Thoracic aorta (tissue), 2 donors: ENCODE results near the gene IL12RB2. TPM values are rescaled to one million over a fixed set of nuclear protein-coding genes. Genes with fewer than 3 reads are reported as not detected.
"Not testable (repeated sequence)": the region's sequence is repeated elsewhere in the genome, so short reads cannot be mapped to it uniquely, and the experiment has no call there.

Experiments
- ATAC-seq: fragments of 150-250 bp; one replicate; pipeline ENCODE4 v1.8.0; 2017; ENCODE audit warnings: low read depth; ENCODE audit not compliant: insufficient number of reproducible peaks, low FRiP score
- DNase-seq: peaks from one replicate; pipeline ENCODE4 v3.0.0-alpha.2; 2020; ENCODE audit warnings: low spot score
- H3K27ac ChIP-seq, 2 donors: fragments of 200-600 bp; sonication (generic); 1 replicate in 1 of 2; 2 replicates in 1 of 2; pipeline ENCODE4 v1.5.1; 2016; ENCODE audit warnings: mild to moderate bottlenecking in 2 of 2, moderate library complexity in 2 of 2
- H3K27me3 ChIP-seq: fragments of 200-600 bp; sonication (generic); replicated peaks from 2 replicates; pipeline ENCODE4 v1.6.0; 2016; ENCODE audit warnings: mild to moderate bottlenecking; ENCODE audit not compliant: insufficient read depth
- H3K36me3 ChIP-seq: fragments of 200-600 bp; sonication (generic); one replicate; pipeline ENCODE4 v1.5.1; 2016
- H3K4me1 ChIP-seq, 2 donors: fragments of 200-600 bp; sonication (generic); 1 replicate in 1 of 2; 2 replicates in 1 of 2; pipeline versions ENCODE4 v1.5.1 to v1.6.0; 2016; ENCODE audit warnings: low read depth in 2 of 2, mild to moderate bottlenecking in 1 of 2; ENCODE audit not compliant: control insufficient read depth in 1 of 2
- H3K4me3 ChIP-seq: fragments of 200-600 bp; sonication (generic); 2 replicates; pipeline ENCODE4 v1.5.1; 2016; ENCODE audit warnings: mild to moderate bottlenecking
- H3K9me3 ChIP-seq: fragments of 200-600 bp; sonication (generic); 2 replicates; pipeline ENCODE4 v1.5.1; 2016
- CTCF ChIP-seq: fragments of 200-600 bp; sonication (generic); IDR thresholded peaks from one replicate; pipeline ENCODE4 v1.5.1; 2019; ENCODE audit warnings: antibody characterized with exemption
- total RNA-seq, 2 donors: library from RNA; depleted of rRNA; stranded (reverse); fragments of >200 nt; gene quantifications; one replicate each; pipeline versions ENCODE4 v1.1.0 to v1.2.3, GENCODE V29; 2016

Gene IL12RB2
- total RNA-seq, 2 donors from 2014 or later = 3.1 to 3.5 TPM

- no peak for DNase-seq
- H3K36me3 ChIP-seq = no peaks in the 10 kb centered on the region
- peak overlapping the region; percentile 52 for H3K4me3 ChIP-seq
- peaks cover 0 to 20% of the 10 kb centered on the region in 2 donors for H3K4me1 ChIP-seq
- no peak for TF ChIP-seq CTCF
- no peaks in the 10 kb centered on the region for H3K9me3 ChIP-seq
- H3K27me3 ChIP-seq = no peaks in the 10 kb centered on the region
- peak; percentile 22 for ATAC-seq
- H3K27ac ChIP-seq = peak overlapping the region in 1 of 2 donors; percentile 8
These were observed 85.6 kb downstream of the IL12RB2 start for GRCh38 chr1:67393240-67393639.

- no peaks in the 10 kb centered on the region for H3K36me3 ChIP-seq
- peak overlapping the region; percentile 52 for H3K4me3 ChIP-seq
- DNase-seq = no peak
- ATAC-seq = no peak
- no peak for TF ChIP-seq CTCF
- H3K4me1 ChIP-seq = peaks cover 0 to 20% of the 10 kb centered on the region in 2 donors
- no peaks in the 10 kb centered on the region for H3K9me3 ChIP-seq
- peak overlapping the region in 1 of 2 donors; percentile 8 for H3K27ac ChIP-seq
- no peaks in the 10 kb centered on the region for H3K27me3 ChIP-seq
These were observed 86.1 kb downstream of the IL12RB2 start for GRCh38 chr1:67393737-67394136.

- no peak for DNase-seq
- no peak for ATAC-seq
- TF ChIP-seq CTCF = no peak
These were observed 86.9 kb downstream of the IL12RB2 start for GRCh38 chr1:67394548-67394947.

GRCh38 chr1:67399199-67399993 lies 91.7 kb downstream of the IL12RB2 start:
- H3K4me3 ChIP-seq = no peak overlapping the region
- ATAC-seq (no peak), DNase-seq (no peak)

More at GRCh38 chr1:67394548-67394947, 86.9 kb downstream of the IL12RB2 start:
- Histone ChIP-seq H3K9me3 (no peaks in the 10 kb centered on the region), H3K4me3 (no peak overlapping the region), H3K27me3 (no peaks in the 10 kb centered on the region), H3K36me3 (no peaks in the 10 kb centered on the region), H3K27ac (no peak overlapping the region), H3K4me1 (peaks cover 0 to 20% of the 10 kb centered on the region in 2 donors)

GRCh38 chr1:67400029-67400786 lies 92.5 kb downstream of the IL12RB2 start:
- not testable (repeated sequence) for H3K9me3 ChIP-seq, ATAC-seq, H3K27ac ChIP-seq, H3K36me3 ChIP-seq, H3K4me3 ChIP-seq, DNase-seq, H3K4me1 ChIP-seq, H3K27me3 ChIP-seq

More at GRCh38 chr1:67399199-67399993, 91.7 kb downstream of the IL12RB2 start:
- H3K9me3 ChIP-seq = no peaks in the 10 kb centered on the region
- no peak for TF ChIP-seq CTCF
- no peaks in the 10 kb centered on the region for H3K36me3 ChIP-seq
- no peak overlapping the region for H3K27ac ChIP-seq
- H3K4me1 ChIP-seq = peaks cover 0 to 7% of the 10 kb centered on the region in 2 donors
- H3K27me3 ChIP-seq = no peaks in the 10 kb centered on the region
